Measurements from ENCODE around the gene GNE. TPM values are rescaled to one million over a fixed set of nuclear protein-coding genes. Genes with fewer than 3 reads are reported as not detected.

Gene GNE
- total and polyA plus RNA-seq, 10 of the 15 experiments (the other 5 are each of a cell fraction or from before 2014, with no cell fraction given), result 4.1 to 13.6 (median 10.7) TPM

DNA sequence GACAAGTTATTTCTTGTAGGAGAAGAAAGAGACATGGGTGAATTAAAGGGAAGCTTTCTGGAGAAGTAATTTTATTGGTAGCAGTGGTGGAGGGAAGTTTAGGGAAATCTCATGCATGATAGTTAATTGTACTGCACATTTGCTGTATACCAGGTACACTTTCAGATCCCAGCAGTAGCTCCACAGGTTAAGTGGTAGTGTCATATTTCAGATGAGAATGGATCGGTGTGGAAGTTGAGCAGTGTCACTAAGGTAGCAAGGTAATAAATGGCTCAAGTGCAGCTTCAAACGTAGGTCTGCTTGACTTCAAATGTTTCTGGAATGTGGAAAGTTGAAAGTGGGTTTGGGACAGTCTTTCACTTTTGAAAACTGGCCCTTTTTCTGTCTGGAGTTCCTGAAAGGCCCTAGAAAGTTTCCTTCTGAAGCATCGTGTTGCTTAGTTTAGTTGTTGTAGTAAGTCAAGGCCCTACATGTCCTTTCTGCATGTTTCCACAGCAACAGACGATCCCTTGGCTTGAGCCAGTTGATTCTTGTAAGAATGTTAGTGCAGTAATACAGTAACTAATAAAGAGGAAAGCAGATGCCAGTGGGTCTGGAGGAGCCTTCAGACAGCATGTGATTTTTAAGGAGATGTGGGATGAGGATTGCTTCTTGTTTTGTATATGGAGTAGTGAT lies 63.8 kb downstream of the GNE start:
- Histone ChIP-seq H4K20me1 (ENCODE audit: control insufficient read depth, insufficient read depth) (peaks cover 8% of the 10 kb centered on the region; the same call in 1 of the 2 replicates), H3K9me3 (replicated peaks; ENCODE audit: control insufficient read depth, insufficient read depth, low read length) (no peaks in the 10 kb centered on the region)
- CTCF ChIA-PET, result interaction anchor here (1.6 to 2.2 kb wide), 2 partner anchors 13 to 134 kb away, joined by 3 to 11 read pairs; no protein-coding TSS in a partner anchor

More for the DNA sequence above, 63.8 kb downstream of the GNE start:
- ATAC-seq (no peak), DNase-seq (ENCODE audit: low read depth, low spot score) (no peak), FAIRE-seq (no peak)
- no TSS peak for BruUV-seq (replicated peaks)
- TF ChIP-seq, protein P1, sequence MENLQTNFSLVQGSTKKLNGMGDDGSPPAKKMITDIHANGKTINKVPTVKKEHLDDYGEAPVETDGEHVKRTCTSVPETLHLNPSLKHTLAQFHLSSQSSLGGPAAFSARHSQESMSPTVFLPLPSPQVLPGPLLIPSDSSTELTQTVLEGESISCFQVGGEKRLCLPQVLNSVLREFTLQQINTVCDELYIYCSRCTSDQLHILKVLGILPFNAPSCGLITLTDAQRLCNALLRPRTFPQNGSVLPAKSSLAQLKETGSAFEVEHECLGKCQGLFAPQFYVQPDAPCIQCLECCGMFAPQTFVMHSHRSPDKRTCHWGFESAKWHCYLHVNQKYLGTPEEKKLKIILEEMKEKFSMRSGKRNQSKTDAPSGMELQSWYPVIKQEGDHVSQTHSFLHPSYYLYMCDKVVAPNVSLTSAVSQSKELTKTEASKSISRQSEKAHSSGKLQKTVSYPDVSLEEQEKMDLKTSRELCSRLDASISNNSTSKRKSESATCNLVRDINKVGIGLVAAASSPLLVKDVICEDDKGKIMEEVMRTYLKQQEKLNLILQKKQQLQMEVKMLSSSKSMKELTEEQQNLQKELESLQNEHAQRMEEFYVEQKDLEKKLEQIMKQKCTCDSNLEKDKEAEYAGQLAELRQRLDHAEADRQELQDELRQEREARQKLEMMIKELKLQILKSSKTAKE (IDR thresholded peaks at IDR 0.05; ENCODE audit: low read depth, poor library complexity, severe bottlenecking), result no peak
- 0 out of 2 replicates have a peak, but pooled peaks have one; percentile 31 for TF ChIP-seq POLR2AphosphoS5 (IDR thresholded peaks at IDR 0.05; ENCODE audit: low read length)
- H3K4me1 ChIP-seq (ENCODE audit: control insufficient read depth, insufficient read depth, low read length), result peaks cover 5% of the 10 kb centered on the region; the same call in 1 of the 2 replicates
- H3K4me3 ChIP-seq, result peak overlapping the region; percentile 86; the same call in 1 of the 2 replicates
- POLR2A ChIA-PET, result interaction anchor here (0.6 to 0.8 kb wide), 2 partner anchors 15 to 294 kb away, joined by 3 to 5 read pairs; no protein-coding TSS in a partner anchor
- SMC1A ChIA-PET (ENCODE audit: uncharacterized antibody, unreplicated experiment), result interaction anchor here (0.9 to 1.6 kb wide), 2 partner anchors 8 to 11 kb away, joined by 4 to 8 read pairs; no protein-coding TSS in a partner anchor
- peak overlapping the region; percentile 87 for H3K4me2 ChIP-seq (ENCODE audit: control insufficient read depth, insufficient read depth)
- no peak overlapping the region for H3K27ac ChIP-seq (ENCODE audit: control insufficient read depth, insufficient read depth)
- H3K9ac ChIP-seq (ENCODE audit: control insufficient read depth, insufficient read depth, low read length), result no peak overlapping the region
- WGBS (ENCODE audit: insufficient coverage, insufficient replicate concordance, low lambda C conversion rate, missing lambda C conversion rate), result 58% methylated on average over 4 of the region's 4 CpGs
- peaks cover 0 to 15% of the 10 kb centered on the region in 2 experiments; a peak in 3 of 4 replicates for H3K36me3 ChIP-seq (ENCODE audit: control insufficient read depth in 2 of 2, insufficient read depth in 2 of 2, low read length in 1 of 2)
- RAD21 ChIA-PET (ENCODE audit: unreplicated experiment), result no interaction called here
- in situ Hi-C loops (cut with MboI), result no loop called here
- no peaks in the 10 kb centered on the region for H3K27me3 ChIP-seq (replicated peaks in 1 of 2; ENCODE audit: control insufficient read depth in 2 of 2, insufficient read depth in 2 of 2, low read length in 1 of 2)
- no peak overlapping the region for H2AFZ ChIP-seq (ENCODE audit: control insufficient read depth, low read depth, low read length)
- intact Hi-C loops (cut with micrococcal nuclease; ENCODE audit: unreplicated experiment), result loop anchor here (5.0 kb wide), 2 partner anchors 63 to 133 kb away; partner anchors contain the start of gene GNE
- peaks cover 52% of the 10 kb centered on the region for H3K79me2 ChIP-seq (ENCODE audit: control insufficient read depth, insufficient read depth, low read length)

Measured in GM12878 (cell line).